ENCODE data around the gene PCCA.

PCCA gene

DNA sequence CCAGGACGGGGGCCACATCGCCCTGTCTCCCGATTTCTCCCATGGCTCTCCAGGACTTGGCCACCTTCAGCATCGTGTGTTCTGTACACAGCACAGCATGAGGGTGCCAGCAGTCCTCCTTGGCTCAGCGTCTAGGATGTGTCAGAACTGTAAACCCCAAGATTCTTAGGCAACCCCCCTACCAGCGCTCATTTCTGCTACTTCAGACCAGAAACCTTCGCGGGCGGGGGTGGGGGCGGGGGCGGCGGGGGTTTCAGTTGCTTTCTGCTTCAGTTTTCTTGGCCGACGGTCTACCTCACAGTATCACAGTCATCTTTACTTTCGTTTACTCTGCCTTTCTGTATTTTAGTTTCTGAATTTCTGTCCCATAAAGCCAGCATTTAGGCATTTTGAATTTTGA, 417.3 kb downstream of the PCCA start:
- Histone ChIP-seq H4K8ac (ENCODE audit: low read depth, low read length) (no peak overlapping the region), H3K23ac (ENCODE audit: low read length) (no peak overlapping the region), H3K79me2 (ENCODE audit: control insufficient read depth, insufficient read depth, low read length) (no peaks in the 10 kb centered on the region), H3K18ac (ENCODE audit: low read length) (no peak overlapping the region), H3K79me1 (ENCODE audit: low read length) (no peaks in the 10 kb centered on the region), H2BK5ac (ENCODE audit: low read length) (no peak overlapping the region), H3K36me3 (ENCODE audit: control insufficient read depth, insufficient read depth, low read length) (no peaks in the 10 kb centered on the region), H3K27ac (ENCODE audit: low read depth, low read length) (no peak overlapping the region), H3K9ac (ENCODE audit: low read length) (no peak overlapping the region), H3K4ac (ENCODE audit: low read depth, low read length) (no peak overlapping the region), H3K27me3 (ENCODE audit: insufficient read depth, low read length, poor library complexity) (no peaks in the 10 kb centered on the region), H2AK5ac (ENCODE audit: low read length) (no peak overlapping the region), H3K56ac (ENCODE audit: low read length) (no peak overlapping the region), H3K4me1 (ENCODE audit: control insufficient read depth, low read depth, low read length) (peaks cover 4% of the 10 kb centered on the region), H3K4me2 (ENCODE audit: low read length) (no peak overlapping the region), H2BK120ac (ENCODE audit: low read depth, low read length) (no peak overlapping the region), H2BK15ac (replicated peaks; ENCODE audit: low read depth) (no peak overlapping the region), H4K5ac (ENCODE audit: low read length) (no peak overlapping the region), H3K4me3 (ENCODE audit: low read length) (no peak overlapping the region)
- no CpG with 5 or more reads among the region's 15 CpGs for WGBS (ENCODE audit: extremely low coverage, insufficient coverage, low lambda C conversion rate)
- DNase-seq: no peak

GRCh38 chr13:100506600-100507422, 417.9 kb downstream of the PCCA start:
- Histone ChIP-seq H4K8ac (ENCODE audit: low read depth, low read length) (no peak overlapping the region), H2BK120ac (ENCODE audit: low read depth, low read length) (no peak overlapping the region), H3K4me2 (ENCODE audit: low read length) (no peak overlapping the region), H4K5ac (ENCODE audit: low read length) (no peak overlapping the region), H3K4me1 (ENCODE audit: control insufficient read depth, low read depth, low read length) (peaks cover 4% of the 10 kb centered on the region), H3K27me3 (ENCODE audit: insufficient read depth, low read length, poor library complexity) (peaks cover 2% of the 10 kb centered on the region), H3K79me2 (ENCODE audit: control insufficient read depth, insufficient read depth, low read length) (no peaks in the 10 kb centered on the region), H2AK5ac (ENCODE audit: low read length) (no peak overlapping the region), H3K79me1 (ENCODE audit: low read length) (no peaks in the 10 kb centered on the region), H2BK15ac (replicated peaks; ENCODE audit: low read depth) (no peak overlapping the region), H3K4ac (ENCODE audit: low read depth, low read length) (no peak overlapping the region), H3K27ac (ENCODE audit: low read depth, low read length) (no peak overlapping the region), H3K36me3 (ENCODE audit: control insufficient read depth, insufficient read depth, low read length) (no peaks in the 10 kb centered on the region), H3K18ac (ENCODE audit: low read length) (no peak overlapping the region), H3K9ac (ENCODE audit: low read length) (no peak overlapping the region), H2BK5ac (ENCODE audit: low read length) (no peak overlapping the region), H3K56ac (ENCODE audit: low read length) (no peak overlapping the region), H3K4me3 (ENCODE audit: low read length) (no peak overlapping the region), H3K23ac (ENCODE audit: low read length) (no peak overlapping the region)
- 100% methylated on average over 3 of the region's 9 CpGs for WGBS (ENCODE audit: extremely low coverage, insufficient coverage, low lambda C conversion rate)
- DNase-seq: no peak

- H2AK5ac ChIP-seq (ENCODE audit: low read length): no peak overlapping the region
- no peak overlapping the region for H4K8ac ChIP-seq (ENCODE audit: low read depth, low read length)
- H3K4me1 ChIP-seq (ENCODE audit: control insufficient read depth, low read depth, low read length): peaks cover 4% of the 10 kb centered on the region
- no peak overlapping the region for H3K4me2 ChIP-seq (ENCODE audit: low read length)
- H4K5ac ChIP-seq (ENCODE audit: low read length): no peak overlapping the region
- no peak overlapping the region for H2BK5ac ChIP-seq (ENCODE audit: low read length)
- no peak overlapping the region for H3K4ac ChIP-seq (ENCODE audit: low read depth, low read length)
- no peak overlapping the region for H3K9ac ChIP-seq (ENCODE audit: low read length)
- no peaks in the 10 kb centered on the region for H3K36me3 ChIP-seq (ENCODE audit: control insufficient read depth, insufficient read depth, low read length)
- H3K18ac ChIP-seq (ENCODE audit: low read length): no peak overlapping the region
- H3K56ac ChIP-seq (ENCODE audit: low read length): no peak overlapping the region
- no peak overlapping the region for H3K27ac ChIP-seq (ENCODE audit: low read depth, low read length)
- H3K4me3 ChIP-seq (ENCODE audit: low read length): no peak overlapping the region
- DNase-seq: no peak
- peaks cover 2% of the 10 kb centered on the region for H3K27me3 ChIP-seq (ENCODE audit: insufficient read depth, low read length, poor library complexity)
- H3K79me1 ChIP-seq (ENCODE audit: low read length): no peaks in the 10 kb centered on the region
- no peak overlapping the region for H2BK120ac ChIP-seq (ENCODE audit: low read depth, low read length)
- WGBS (ENCODE audit: extremely low coverage, insufficient coverage, low lambda C conversion rate): no CpG with 5 or more reads among the region's 6 CpGs
- no peak overlapping the region for H3K23ac ChIP-seq (ENCODE audit: low read length)
- no peak overlapping the region for H2BK15ac ChIP-seq (replicated peaks; ENCODE audit: low read depth)
- H3K79me2 ChIP-seq (ENCODE audit: control insufficient read depth, insufficient read depth, low read length): no peaks in the 10 kb centered on the region
These were observed 419.6 kb downstream of the PCCA start for GRCh38 chr13:100508455-100508854.

DNA sequence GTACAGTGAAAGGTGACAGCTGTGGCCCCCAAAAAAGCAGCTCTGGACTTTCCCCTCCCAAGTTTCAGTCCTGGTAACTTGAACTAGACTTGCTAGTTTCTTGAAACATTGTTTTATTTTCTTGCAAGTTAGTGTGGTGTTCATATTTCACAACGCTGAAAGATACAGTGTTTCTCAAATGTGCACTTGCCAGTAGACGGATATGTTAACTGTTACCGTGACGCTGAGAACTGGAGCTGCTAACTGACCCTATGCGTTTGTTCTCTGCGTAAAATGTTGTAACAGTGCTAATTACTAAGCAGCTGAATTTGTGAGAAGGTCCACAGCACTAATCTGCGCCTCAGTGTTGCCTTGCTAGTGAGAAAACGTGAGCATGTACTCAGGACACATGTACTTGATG, 420.1 kb downstream of the PCCA start:
- WGBS (ENCODE audit: extremely low coverage, insufficient coverage, low lambda C conversion rate): no CpG with 5 or more reads among the region's 8 CpGs
- H3K27ac ChIP-seq (ENCODE audit: low read depth, low read length): no peak overlapping the region
- H3K27me3 ChIP-seq (ENCODE audit: insufficient read depth, low read length, poor library complexity): peaks cover 2% of the 10 kb centered on the region

DNA sequence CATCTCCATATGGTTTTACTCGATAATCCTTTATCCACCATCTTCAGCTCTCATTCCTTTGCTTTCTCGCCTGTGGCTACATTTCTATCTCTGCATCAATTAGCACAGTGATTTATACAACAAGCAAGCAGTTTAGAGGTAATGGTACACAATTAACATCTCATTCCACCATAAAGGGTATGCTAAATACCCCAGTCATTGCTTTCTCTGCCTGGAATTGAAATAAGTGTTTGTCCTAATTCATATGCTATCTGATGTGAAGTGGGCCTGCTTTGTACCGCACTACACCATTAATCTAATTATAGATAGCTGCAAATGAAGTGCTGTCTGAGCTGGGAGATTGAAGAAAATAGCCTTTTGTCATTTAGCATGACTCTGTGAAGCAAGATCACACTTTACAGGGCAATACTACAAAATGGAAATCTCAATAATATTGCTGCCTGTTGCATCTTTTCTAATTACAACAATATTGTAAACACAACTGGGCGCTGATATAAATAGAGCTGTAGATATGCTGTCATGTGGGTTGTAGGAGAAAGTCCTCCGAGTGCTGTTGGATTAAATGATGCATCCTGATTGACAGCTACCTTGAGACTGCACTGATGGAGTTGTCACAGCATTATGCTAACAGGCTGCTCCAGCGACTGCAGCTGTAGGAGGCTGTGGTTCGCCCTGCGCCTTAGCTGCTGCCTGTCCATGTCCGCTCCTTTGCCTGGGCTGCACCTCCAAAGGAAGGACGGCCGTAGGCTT, 421.5 kb downstream of the PCCA start:
- Histone ChIP-seq H3K4me2 (ENCODE audit: low read length) (no peak overlapping the region), H3K79me2 (ENCODE audit: control insufficient read depth, insufficient read depth, low read length) (no peaks in the 10 kb centered on the region), H3K79me1 (ENCODE audit: low read length) (no peaks in the 10 kb centered on the region), H3K36me3 (ENCODE audit: control insufficient read depth, insufficient read depth, low read length) (no peaks in the 10 kb centered on the region), H3K4ac (ENCODE audit: low read depth, low read length) (no peak overlapping the region), H3K9ac (ENCODE audit: low read length) (no peak overlapping the region), H3K4me1 (ENCODE audit: control insufficient read depth, low read depth, low read length) (peaks cover 4% of the 10 kb centered on the region), H3K27ac (ENCODE audit: low read depth, low read length) (no peak overlapping the region), H2BK15ac (replicated peaks; ENCODE audit: low read depth) (no peak overlapping the region), H3K27me3 (ENCODE audit: insufficient read depth, low read length, poor library complexity) (peaks cover 2% of the 10 kb centered on the region), H2BK5ac (ENCODE audit: low read length) (no peak overlapping the region), H3K18ac (ENCODE audit: low read length) (no peak overlapping the region), H3K23ac (ENCODE audit: low read length) (no peak overlapping the region), H2AK5ac (ENCODE audit: low read length) (no peak overlapping the region), H4K8ac (ENCODE audit: low read depth, low read length) (no peak overlapping the region), H4K5ac (ENCODE audit: low read length) (no peak overlapping the region), H3K56ac (ENCODE audit: low read length) (no peak overlapping the region), H3K4me3 (ENCODE audit: low read length) (no peak overlapping the region), H2BK120ac (ENCODE audit: low read depth, low read length) (no peak overlapping the region)
- peak; percentile 77 for DNase-seq
- WGBS (ENCODE audit: extremely low coverage, insufficient coverage, low lambda C conversion rate): no CpG with 5 or more reads among the region's 11 CpGs

More for the DNA sequence above, 420.1 kb downstream of the PCCA start:
- H3K4me1 ChIP-seq (ENCODE audit: control insufficient read depth, low read depth, low read length): peaks cover 4% of the 10 kb centered on the region
- no peak overlapping the region for H2BK120ac ChIP-seq (ENCODE audit: low read depth, low read length)
- H3K79me2 ChIP-seq (ENCODE audit: control insufficient read depth, insufficient read depth, low read length): no peaks in the 10 kb centered on the region
- no peak overlapping the region for H3K4me2 ChIP-seq (ENCODE audit: low read length)
- no peak overlapping the region for H3K4ac ChIP-seq (ENCODE audit: low read depth, low read length)
- H4K8ac ChIP-seq (ENCODE audit: low read depth, low read length): no peak overlapping the region
- no peak overlapping the region for H3K18ac ChIP-seq (ENCODE audit: low read length)
- DNase-seq: no peak
- H2BK15ac ChIP-seq (replicated peaks; ENCODE audit: low read depth): no peak overlapping the region
- H3K56ac ChIP-seq (ENCODE audit: low read length): no peak overlapping the region
- no peak overlapping the region for H4K5ac ChIP-seq (ENCODE audit: low read length)
- no peak overlapping the region for H3K23ac ChIP-seq (ENCODE audit: low read length)
- H3K36me3 ChIP-seq (ENCODE audit: control insufficient read depth, insufficient read depth, low read length): no peaks in the 10 kb centered on the region
- H3K79me1 ChIP-seq (ENCODE audit: low read length): no peaks in the 10 kb centered on the region
- no peak overlapping the region for H2AK5ac ChIP-seq (ENCODE audit: low read length)
- H3K9ac ChIP-seq (ENCODE audit: low read length): no peak overlapping the region
- no peak overlapping the region for H3K4me3 ChIP-seq (ENCODE audit: low read length)
- H2BK5ac ChIP-seq (ENCODE audit: low read length): no peak overlapping the region

Measured in mesendoderm (in vitro differentiated cells).